Mesenchymal stem cell (in vitro differentiated cells and primary cell): ENCODE results near the gene PIKFYVE.

ENCODE experiments used
- DNase-seq: peaks from one replicate; pipeline ENCODE4 v3.0.0-alpha.2; 2013
- H2AFZ ChIP-seq: one replicate; pipeline ENCODE4 v1.6.1; 2013; ENCODE audit warnings: low read depth, mild to moderate bottlenecking, control low read depth, inconsistent platforms, low read length, moderate library complexity
- H2AK5ac ChIP-seq: 2 replicates; pipeline ENCODE4 v1.6.1; 2013; ENCODE audit warnings: low read length, moderate library complexity, mild to moderate bottlenecking, inconsistent platforms; ENCODE audit not compliant: severe bottlenecking
- H2BK120ac ChIP-seq: one replicate; pipeline ENCODE4 v1.6.1; 2013; ENCODE audit warnings: low read depth, mild to moderate bottlenecking, inconsistent platforms, low read length, moderate library complexity
- H2BK12ac ChIP-seq, 2 experiments: one replicate each; pipeline ENCODE4 v1.6.1; 2013; ENCODE audit warnings: inconsistent platforms in 2 of 2, low read length in 2 of 2, mild to moderate bottlenecking in 2 of 2, moderate library complexity in 2 of 2, control low read depth in 1 of 2
- H2BK15ac ChIP-seq: one replicate; pipeline ENCODE4 v1.6.1; 2013; ENCODE audit warnings: mild to moderate bottlenecking, low read depth, inconsistent platforms; ENCODE audit not compliant: poor library complexity, severe bottlenecking
- H2BK5ac ChIP-seq: 2 replicates; pipeline ENCODE4 v1.6.1; 2013; ENCODE audit warnings: low read depth, mild to moderate bottlenecking, low read length, control low read depth, inconsistent platforms; ENCODE audit not compliant: poor library complexity, severe bottlenecking
- H3K14ac ChIP-seq, 2 experiments: one replicate each; pipeline ENCODE4 v1.6.1; 2013; ENCODE audit warnings: inconsistent platforms in 2 of 2, low read length in 2 of 2, control low read depth in 1 of 2, mild to moderate bottlenecking in 1 of 2, moderate library complexity in 1 of 2
- H3K18ac ChIP-seq, 2 experiments: one replicate each; pipeline ENCODE4 v1.6.1; 2013; ENCODE audit warnings: inconsistent platforms in 2 of 2, low read length in 2 of 2, control low read depth in 1 of 2, low read depth in 1 of 2, mild to moderate bottlenecking in 1 of 2
- H3K23ac ChIP-seq, 2 experiments: one replicate each; pipeline ENCODE4 v1.6.1; 2013; ENCODE audit warnings: inconsistent platforms in 2 of 2, low read length in 2 of 2, mild to moderate bottlenecking in 2 of 2, moderate library complexity in 2 of 2, control low read depth in 1 of 2
- H3K27ac ChIP-seq: 2 replicates; pipeline ENCODE4 v1.5.1; 2013; ENCODE audit warnings: mild to moderate bottlenecking, moderate library complexity, low read length, control low read depth, inconsistent platforms; ENCODE audit not compliant: poor library complexity, severe bottlenecking
- H3K27me3 ChIP-seq, 2 experiments: 2 replicates each; pipeline versions ENCODE4 v1.6.1 to v1.7.0; 2013; ENCODE audit warnings: low read length in 2 of 2, mild to moderate bottlenecking in 2 of 2, moderate library complexity in 2 of 2, control low read depth in 1 of 2, inconsistent platforms in 1 of 2; ENCODE audit not compliant: control insufficient read depth in 1 of 2, insufficient read depth in 1 of 2
- H3K36me3 ChIP-seq, 2 experiments: 2 replicates each; pipeline versions ENCODE4 v1.6.1 to v1.7.0; 2013; ENCODE audit warnings: low read length in 2 of 2, control low read depth in 1 of 2, inconsistent platforms in 1 of 2, low read depth in 1 of 2, mild to moderate bottlenecking in 1 of 2; ENCODE audit not compliant: insufficient read depth in 2 of 2, control insufficient read depth in 1 of 2
- H3K4ac ChIP-seq, 2 experiments: one replicate each; pipeline ENCODE4 v1.6.1; 2013; ENCODE audit warnings: inconsistent platforms in 2 of 2, low read length in 2 of 2, mild to moderate bottlenecking in 2 of 2, moderate library complexity in 2 of 2, control low read depth in 1 of 2, low read depth in 1 of 2
- H3K4me1 ChIP-seq: 2 replicates; pipeline ENCODE4 v1.6.1; 2013; ENCODE audit warnings: low read depth, low read length, control low read depth; ENCODE audit not compliant: control insufficient read depth, insufficient read depth
- H3K4me2 ChIP-seq: 2 replicates; pipeline ENCODE4 v1.6.1; 2013; ENCODE audit warnings: low read length, mild to moderate bottlenecking, inconsistent platforms; ENCODE audit not compliant: poor library complexity, severe bottlenecking
- H3K4me3 ChIP-seq, 2 experiments: 2 replicates each; pipeline versions ENCODE4 v1.5.1 to v1.7.0; 2013; ENCODE audit warnings: low read length in 2 of 2, mild to moderate bottlenecking in 2 of 2, control low read depth in 1 of 2, low read depth in 1 of 2; ENCODE audit not compliant: insufficient read depth in 1 of 2
- H3K79me1 ChIP-seq: replicated peaks from 2 replicates; pipeline ENCODE4 v1.6.1; 2013; ENCODE audit warnings: mild to moderate bottlenecking, control low read depth, low read length, inconsistent platforms; ENCODE audit not compliant: poor library complexity, severe bottlenecking
- H3K9ac ChIP-seq: 2 replicates; pipeline ENCODE4 v1.7.0; 2013; ENCODE audit warnings: mild to moderate bottlenecking, low read length, moderate library complexity
- H3K9me3 ChIP-seq: 2 replicates; pipeline ENCODE4 v1.7.0; 2013; ENCODE audit warnings: mild to moderate bottlenecking, low read length; ENCODE audit not compliant: control insufficient read depth
- H4K8ac ChIP-seq: one replicate; pipeline ENCODE4 v1.6.1; 2013; ENCODE audit warnings: inconsistent platforms, mild to moderate bottlenecking, low read length, moderate library complexity
- H4K91ac ChIP-seq: one replicate; pipeline ENCODE4 v1.6.1; 2013; ENCODE audit warnings: mild to moderate bottlenecking, low read length, inconsistent platforms
- WGBS: methylation state at CpG from one replicate; pipeline ENCODE4 v1.1.7; 2013; ENCODE audit warnings: mixed read lengths; 5-methylcytosine and 5-hydroxymethylcytosine counted together

The PIKFYVE gene

DNA sequence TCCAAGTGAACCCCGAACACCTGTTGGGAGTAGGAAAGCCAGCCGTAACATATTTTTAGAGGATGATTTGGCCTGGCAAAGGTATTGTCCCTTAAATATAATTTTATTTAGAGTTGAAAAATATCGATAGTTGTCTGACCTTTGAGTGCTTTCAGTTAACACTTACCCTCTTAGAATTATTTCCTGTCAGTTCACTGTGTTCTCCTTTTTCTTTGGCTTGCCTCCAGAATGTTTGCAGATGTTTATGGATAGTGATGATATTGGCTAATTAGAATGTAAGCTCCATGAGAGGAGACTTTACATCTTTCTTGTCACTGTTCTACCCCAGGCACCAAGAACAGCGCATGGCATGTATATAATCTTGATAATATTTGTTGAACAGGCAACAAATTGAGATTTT is 19.8 kb downstream of the PIKFYVE start:
- Histone ChIP-seq H4K8ac (no peak overlapping the region), H3K9me3 (peaks cover 10% of the 10 kb centered on the region), H3K14ac (no peak overlapping the region), H3K79me1 (peaks cover 28% of the 10 kb centered on the region), H3K4ac (no peak overlapping the region), H3K9ac (no peak overlapping the region), H3K27ac (no peak overlapping the region), H3K4me3 (no peak overlapping the region), H3K4me2 (no peak overlapping the region), H2BK5ac (no peak overlapping the region), H4K91ac (no peak overlapping the region), H2AK5ac (no peak overlapping the region), H2BK15ac (no peak overlapping the region), H3K36me3 (peaks cover 22 to 87% of the 10 kb centered on the region in 2 experiments), H3K23ac (no peak overlapping the region), H3K4me1 (no peaks in the 10 kb centered on the region), H2BK120ac (no peak overlapping the region), H2AFZ (no peak overlapping the region), H3K27me3 (no peaks in the 10 kb centered on the region), H2BK12ac (no peak overlapping the region), H3K18ac (no peak overlapping the region)
- no peak for DNase-seq
- WGBS = 100% methylated on average over 1 of the region's 4 CpGs

- H4K8ac ChIP-seq = no peak overlapping the region
- no peak overlapping the region for H3K14ac ChIP-seq
- H3K9ac ChIP-seq = no peak overlapping the region
- no peak overlapping the region for H3K4me3 ChIP-seq
- H4K91ac ChIP-seq = no peak overlapping the region
- no peak overlapping the region for H3K18ac ChIP-seq
- H3K79me1 ChIP-seq = peaks cover 19% of the 10 kb centered on the region
- H2BK120ac ChIP-seq = no peak overlapping the region
- no peaks in the 10 kb centered on the region for H3K27me3 ChIP-seq
- H3K27ac ChIP-seq = no peak overlapping the region
- no peak overlapping the region for H2BK15ac ChIP-seq
- H3K36me3 ChIP-seq = peaks cover 10 to 80% of the 10 kb centered on the region in 2 experiments
- no peak overlapping the region for H3K23ac ChIP-seq
- no peak overlapping the region for H2AFZ ChIP-seq
- H3K9me3 ChIP-seq = peaks cover 13% of the 10 kb centered on the region
- 100% methylated on average over 4 of the region's 4 CpGs for WGBS
- H2BK12ac ChIP-seq = no peak overlapping the region
- no peaks in the 10 kb centered on the region for H3K4me1 ChIP-seq
- no peak for DNase-seq
- H2BK5ac ChIP-seq = no peak overlapping the region
- no peak overlapping the region for H2AK5ac ChIP-seq
- H3K4ac ChIP-seq = no peak overlapping the region
- no peak overlapping the region for H3K4me2 ChIP-seq
Measured at GRCh38 chr2:208294482-208295024, 28.5 kb downstream of the PIKFYVE start.

DNA sequence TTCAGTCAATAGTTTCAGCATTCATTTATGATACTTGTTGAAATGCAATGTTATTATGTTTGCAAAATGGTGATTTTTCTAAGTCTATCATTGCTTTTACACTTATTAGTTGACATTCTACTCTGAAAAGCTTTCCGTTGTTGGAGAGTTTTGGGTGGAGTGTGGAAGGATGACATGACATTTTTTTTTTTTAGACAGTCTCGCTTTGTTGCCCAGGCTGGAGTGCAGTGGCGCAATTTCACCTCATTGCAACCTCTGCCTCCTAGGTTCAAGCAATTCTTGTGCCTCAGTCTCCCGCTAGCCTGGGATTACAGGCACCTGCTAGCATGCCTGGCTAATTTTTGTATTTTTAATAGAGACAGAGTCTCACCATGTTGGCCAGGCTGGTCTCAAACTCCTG is 29.8 kb downstream of the PIKFYVE start:
- no peak overlapping the region for H2BK12ac ChIP-seq
- H3K4me3 ChIP-seq = no peak overlapping the region
- H3K79me1 ChIP-seq = peaks cover 21% of the 10 kb centered on the region
- H3K18ac ChIP-seq = no peak overlapping the region
- H2BK120ac ChIP-seq = no peak overlapping the region
- no peak overlapping the region for H2BK5ac ChIP-seq
- H2BK15ac ChIP-seq = no peak overlapping the region
- H3K36me3 ChIP-seq = peaks cover 10 to 80% of the 10 kb centered on the region in 2 experiments
- DNase-seq = no peak
- H3K27me3 ChIP-seq = no peaks in the 10 kb centered on the region
- no peak overlapping the region for H3K4me2 ChIP-seq
- H3K4me1 ChIP-seq = no peaks in the 10 kb centered on the region
- no peak overlapping the region for H4K8ac ChIP-seq
- 94% methylated on average over 2 of the region's 4 CpGs for WGBS
- H2AK5ac ChIP-seq = no peak overlapping the region
- H3K9me3 ChIP-seq = peaks cover 3% of the 10 kb centered on the region
- no peak overlapping the region for H4K91ac ChIP-seq
- H3K9ac ChIP-seq = no peak overlapping the region
- H3K23ac ChIP-seq = no peak overlapping the region
- no peak overlapping the region for H3K4ac ChIP-seq
- no peak overlapping the region for H2AFZ ChIP-seq
- no peak overlapping the region for H3K27ac ChIP-seq
- no peak overlapping the region for H3K14ac ChIP-seq

DNA sequence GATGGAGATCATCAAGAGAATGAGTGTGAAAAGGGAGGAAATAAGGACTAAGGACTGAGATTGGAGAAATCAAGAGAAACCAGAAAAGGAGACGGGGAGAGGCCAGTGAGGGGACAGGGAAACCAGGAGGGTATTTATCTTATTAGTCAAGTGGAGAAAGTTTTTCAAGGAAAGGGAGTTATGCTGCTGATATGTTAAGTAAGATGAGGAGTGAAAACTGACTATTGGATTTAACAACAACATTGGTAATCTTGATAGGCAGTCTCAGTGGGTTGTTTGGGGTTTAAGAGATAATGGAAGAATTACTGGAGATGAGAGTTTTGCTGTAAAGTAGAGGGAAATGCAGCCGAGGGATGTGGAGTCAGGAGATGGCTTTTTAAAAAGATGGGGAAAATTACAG is 30.6 kb downstream of the PIKFYVE start:
- Histone ChIP-seq H3K4me2 (no peak overlapping the region), H3K4me1 (no peaks in the 10 kb centered on the region)
- DNase-seq = no peak

More for the DNA sequence above, 30.6 kb downstream of the PIKFYVE start:
- Histone ChIP-seq H3K27me3 (no peaks in the 10 kb centered on the region), H3K79me1 (peaks cover 21% of the 10 kb centered on the region), H2BK120ac (no peak overlapping the region), H3K14ac (no peak overlapping the region), H2AFZ (no peak overlapping the region), H3K4ac (no peak overlapping the region), H3K9me3 (no peaks in the 10 kb centered on the region), H4K91ac (no peak overlapping the region), H2BK5ac (no peak overlapping the region), H3K18ac (no peak overlapping the region), H3K9ac (no peak overlapping the region), H2BK12ac (no peak overlapping the region), H3K4me3 (no peak overlapping the region), H3K27ac (no peak overlapping the region), H3K23ac (no peak overlapping the region), H4K8ac (no peak overlapping the region), H3K36me3 (peaks cover 10 to 80% of the 10 kb centered on the region in 2 experiments), H2AK5ac (no peak overlapping the region), H2BK15ac (no peak overlapping the region)
- 91% methylated on average over 2 of the region's 2 CpGs for WGBS
